GM13977 (cell line): ENCODE data around the gene SMARCAL1.

ENCODE experiments used
- DNase-seq: peaks from one replicate; pipeline ENCODE4 v3.0.0; 2012; ENCODE audit warnings: low spot score
- CTCF ChIP-seq: IDR thresholded peaks from 2 replicates; pipeline ENCODE4 v1.5.1; 2012; ENCODE audit warnings: mild to moderate bottlenecking, control low read depth; ENCODE audit not compliant: insufficient read depth; ENCODE audit errors: extremely low read depth, missing control alignments
- in situ Hi-C: fragments of 300-500 bp; cut with MboI; formaldehyde crosslinking; loops from one replicate; pipeline ENCODE4 v1.12.0; 2022; ENCODE audit warnings: low sequenced_read_pairs, low pct_unique_long_range_greater_than_20kb, mixed read lengths, inconsistent platforms; ENCODE audit not compliant: unreplicated experiment

Gene SMARCAL1

GRCh38 chr2:216392945-216393840 is 19.1 kb upstream of the SMARCAL1 start:
- TF ChIP-seq CTCF = no peak
- no peak for DNase-seq

GRCh38 chr2:216394881-216395280 is 17.4 kb upstream of the SMARCAL1 start:
- TF ChIP-seq CTCF = no peak
- no peak for DNase-seq
- in situ Hi-C loops = no loop called here

More at GRCh38 chr2:216392945-216393840, 19.1 kb upstream of the SMARCAL1 start:
- in situ Hi-C loops = no loop called here

DNA sequence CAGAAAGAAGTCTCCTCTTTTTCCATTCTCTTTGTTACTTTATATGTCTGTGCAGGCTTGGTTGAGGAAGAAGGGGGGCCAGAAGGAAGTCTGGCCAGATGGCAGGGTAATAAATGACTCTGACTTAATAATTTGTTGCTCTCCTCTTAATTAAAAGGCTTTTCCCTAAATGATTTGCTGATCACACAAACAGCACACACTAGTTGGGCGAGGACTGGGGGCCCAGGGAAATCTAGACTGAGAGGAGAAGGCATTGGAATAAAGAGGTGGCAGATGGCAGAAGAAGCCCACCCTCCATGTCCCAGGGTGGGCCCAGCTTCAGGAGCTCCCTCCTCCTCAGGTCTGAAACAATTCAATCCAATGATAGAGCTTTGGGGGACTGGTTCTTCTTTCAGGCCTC is 12.7 kb upstream of the SMARCAL1 start:
- DNase-seq = no peak
- TF ChIP-seq CTCF = no peak
- in situ Hi-C loops = no loop called here

GRCh38 chr2:216402751-216403150 is 9.5 kb upstream of the SMARCAL1 start:
- DNase-seq = no peak
- TF ChIP-seq CTCF = no peak
- in situ Hi-C loops = no loop called here

DNA sequence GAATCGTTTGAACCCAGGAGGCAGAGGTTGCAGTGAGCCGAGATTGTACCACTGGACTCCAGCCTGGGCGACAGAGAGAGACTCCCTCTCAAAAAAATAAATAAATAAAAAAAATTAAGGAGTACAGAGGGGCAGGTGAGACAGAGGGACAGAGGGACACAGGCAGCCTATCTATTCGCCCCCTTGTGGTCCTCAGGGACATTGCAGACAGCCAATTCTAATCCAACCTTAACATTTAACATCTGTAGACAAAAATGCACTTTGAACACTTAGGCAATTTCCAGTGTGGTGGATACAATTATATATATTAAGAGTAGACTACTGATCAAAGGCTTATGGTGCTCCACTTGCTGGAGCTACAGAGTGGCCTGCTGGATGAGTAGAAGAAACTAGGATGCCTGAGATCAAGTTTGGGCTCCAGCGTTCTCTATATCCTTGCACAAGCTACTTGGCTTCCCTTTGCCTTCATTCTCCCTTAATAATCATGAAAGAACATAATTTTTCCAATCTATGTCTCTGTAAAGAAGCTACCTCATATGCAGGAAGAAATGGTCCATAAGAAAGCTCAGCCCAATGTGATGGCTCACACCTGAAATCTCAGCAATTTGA is 8.2 kb upstream of the SMARCAL1 start:
- in situ Hi-C loops = no loop called here
- DNase-seq = peak; percentile 34
- peak; percentile 80 for TF ChIP-seq CTCF

GRCh38 chr2:216405588-216405987 is 6.7 kb upstream of the SMARCAL1 start:
- TF ChIP-seq CTCF = no peak
- no peak for DNase-seq
- in situ Hi-C loops = no loop called here
